A549 treated with RU486 at 1 μM for 4 hours (cell line): ENCODE data around the gene ENDOD1. TPM values are rescaled to one million over a fixed set of nuclear protein-coding genes. Genes with fewer than 3 reads are reported as not detected.

Source experiments
- total RNA-seq: library from RNA; stranded (reverse); fragments of 200-300 nt; extraction: Qiagen RNA extraction; gene quantifications from 5 replicates; pipeline ENCODE4 v1.2.3, GENCODE V29; 2022; ENCODE audit warnings: low read depth

ENDOD1 gene, protein sequence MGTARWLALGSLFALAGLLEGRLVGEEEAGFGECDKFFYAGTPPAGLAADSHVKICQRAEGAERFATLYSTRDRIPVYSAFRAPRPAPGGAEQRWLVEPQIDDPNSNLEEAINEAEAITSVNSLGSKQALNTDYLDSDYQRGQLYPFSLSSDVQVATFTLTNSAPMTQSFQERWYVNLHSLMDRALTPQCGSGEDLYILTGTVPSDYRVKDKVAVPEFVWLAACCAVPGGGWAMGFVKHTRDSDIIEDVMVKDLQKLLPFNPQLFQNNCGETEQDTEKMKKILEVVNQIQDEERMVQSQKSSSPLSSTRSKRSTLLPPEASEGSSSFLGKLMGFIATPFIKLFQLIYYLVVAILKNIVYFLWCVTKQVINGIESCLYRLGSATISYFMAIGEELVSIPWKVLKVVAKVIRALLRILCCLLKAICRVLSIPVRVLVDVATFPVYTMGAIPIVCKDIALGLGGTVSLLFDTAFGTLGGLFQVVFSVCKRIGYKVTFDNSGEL
- total RNA-seq: 9.9 to 15.8 TPM (median 14.5 TPM) in 5 replicates

DNA sequence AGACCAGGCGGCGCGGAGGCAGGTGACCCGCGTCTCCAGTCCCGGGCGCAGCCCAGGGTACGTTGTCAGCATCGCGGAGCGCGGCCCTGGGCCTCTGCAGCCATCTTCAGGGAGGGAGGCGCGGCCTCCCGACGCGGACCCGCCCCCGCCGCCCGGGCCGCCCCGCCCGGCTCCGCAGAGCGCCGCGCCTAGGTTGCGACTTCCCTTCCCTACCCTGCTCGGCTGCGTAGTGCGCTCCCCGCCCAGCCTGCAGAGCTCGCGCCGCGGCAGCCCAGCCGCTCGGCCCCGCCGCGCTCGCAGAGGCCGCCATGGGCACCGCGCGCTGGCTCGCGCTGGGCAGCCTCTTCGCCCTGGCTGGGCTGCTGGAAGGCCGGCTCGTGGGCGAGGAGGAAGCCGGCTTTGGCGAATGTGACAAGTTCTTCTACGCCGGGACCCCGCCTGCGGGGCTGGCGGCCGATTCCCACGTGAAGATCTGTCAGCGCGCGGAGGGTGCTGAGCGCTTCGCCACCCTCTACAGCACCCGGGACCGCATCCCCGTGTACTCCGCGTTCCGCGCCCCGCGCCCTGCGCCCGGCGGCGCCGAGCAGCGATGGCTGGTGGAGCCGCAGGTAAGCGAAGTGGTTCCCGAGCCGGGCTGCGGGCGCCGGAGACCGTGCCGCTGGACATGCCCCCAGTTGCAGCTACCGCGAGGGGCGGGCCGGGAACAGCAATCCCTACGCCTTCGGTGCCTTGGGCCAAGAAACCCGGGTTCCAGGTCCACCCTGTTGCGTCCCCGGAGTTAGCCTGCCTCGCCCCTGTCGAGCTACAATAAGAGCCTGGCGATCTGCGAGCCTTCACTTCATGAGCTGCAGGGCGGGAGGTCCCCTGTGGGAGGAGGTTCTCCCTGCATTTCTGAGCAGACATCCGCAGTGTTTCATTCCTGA is at the start of gene ENDOD1:
TSS of gene ENDOD1 (plus strand) at position 227 of the 923 bp plus-strand sequence. CDS start at position 309, 82 bp downstream.

DNA sequence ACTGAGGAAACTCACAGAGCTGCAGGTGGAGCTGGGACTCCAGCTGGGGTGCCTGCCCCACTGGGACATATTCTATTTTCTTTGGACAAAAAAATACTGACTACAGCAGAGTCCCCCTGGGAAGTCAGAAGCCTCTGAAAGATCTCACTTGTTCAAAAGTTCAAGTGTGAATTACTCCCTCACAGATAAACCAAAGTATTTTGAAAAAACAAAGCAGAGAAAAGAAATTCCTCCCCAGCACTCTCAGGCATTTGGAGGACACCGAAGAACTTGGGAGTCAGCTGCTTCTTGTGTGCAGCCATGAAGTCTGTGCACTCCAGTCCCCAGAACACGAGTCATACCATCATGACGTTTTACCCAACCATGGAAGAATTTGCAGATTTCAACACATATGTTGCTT is 40.5 kb upstream of the ENDOD1 start, which contains the start of gene KDM4F:
TSS of gene KDM4F (plus strand) at position 301 of the 400 bp plus-strand sequence.

DNA sequence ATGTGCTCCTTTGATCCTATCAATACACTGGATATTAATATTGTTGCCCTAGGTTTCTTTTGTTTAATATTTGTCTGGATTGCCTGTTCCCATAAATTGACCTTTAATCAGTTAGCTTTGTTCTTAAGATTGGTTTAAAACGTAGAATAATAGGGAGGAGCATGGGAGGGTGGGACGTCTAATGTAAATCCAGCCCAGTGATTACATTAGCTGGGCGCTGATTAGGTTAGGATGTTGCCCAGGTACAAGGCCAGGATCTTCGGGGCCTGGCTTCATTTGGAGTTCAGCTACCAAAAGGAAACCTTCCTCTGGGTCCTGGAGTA is 23.0 kb upstream of the ENDOD1 start, which contains the start of gene SRSF8:
TSS of gene SRSF8 (plus strand) at position 204 of the 323 bp plus-strand sequence. CDS start 308 bp downstream, outside the sequence.

Other genes starting within 250 kb of the ENDOD1 start
- 27.5 to 36.7 TPM (median 29.0 TPM) in 5 replicates for gene CWC15, start 116.3 kb upstream of the ENDOD1 start, total RNA-seq
- 0.35 to 0.55 TPM (median 0.45 TPM) in 5 replicates for gene KDM4D, start 116.1 kb upstream of the ENDOD1 start, total RNA-seq
- gene KDM4E, start 64.6 kb upstream of the ENDOD1 start, total RNA-seq: not detected in 5 replicates
- not detected in 5 replicates for gene KDM4F, start 40.4 kb upstream of the ENDOD1 start, total RNA-seq
- 18.5 to 19.4 TPM (median 18.7 TPM) in 5 replicates for gene SRSF8, start 22.9 kb upstream of the ENDOD1 start, total RNA-seq
- gene SESN3, start 141.4 kb downstream of the ENDOD1 start, total RNA-seq: 0.07 to 0.16 TPM (median 0.09 TPM) in 4 of 5 replicates, not detected in the other